SK-N-SH treated with all-trans-retinoic acid at 6 μM for 48 hours (cell line): ENCODE measurements around the gene RADIL.

Source experiments
- ISL1 ChIP-seq: fragments of 250-450 bp; sonication (Bioruptor Pico); IDR thresholded peaks from 2 replicates; pipeline ENCODE4 v2.1.2; 2022; ENCODE audit warnings: mild to moderate bottlenecking, moderate library complexity
- ZFP3 ChIP-seq: fragments of 250-450 bp; sonication (Bioruptor Pico); IDR thresholded peaks from 2 replicates; pipeline ENCODE4 v1.5.0; 2020; ENCODE audit warnings: mild to moderate bottlenecking, moderate library complexity
- ZFP30 ChIP-seq: fragments of 450-650 bp; formaldehyde crosslinking; IDR thresholded peaks from 2 replicates; pipeline ENCODE4 v1.5.0; 2022; ENCODE audit warnings: mild to moderate bottlenecking, moderate library complexity
- ZNF565 ChIP-seq: fragments of 450-650 bp; formaldehyde crosslinking; conservative IDR thresholded peaks from 2 replicates; pipeline ENCODE4 v1.5.0; 2020; ENCODE audit warnings: low read depth, mild to moderate bottlenecking, moderate library complexity
- TF ChIP-seq, protein P1 (sequence below): fragments of 250-450 bp; sonication (Bioruptor Pico); IDR thresholded peaks from 2 replicates; pipeline ENCODE4 v1.5.1; 2020; ENCODE audit warnings: low read depth, mild to moderate bottlenecking, moderate library complexity
- TF ChIP-seq, protein P2 (sequence below): fragments of 250-450 bp; sonication (Bioruptor Pico); IDR thresholded peaks from 2 replicates; pipeline ENCODE4 v1.8.0; 2021; ENCODE audit warnings: low read depth, mild to moderate bottlenecking, moderate library complexity, borderline replicate concordance
- TF ChIP-seq, protein P3 (sequence below): fragments of 250-450 bp; sonication (Bioruptor Pico); IDR thresholded peaks from 2 replicates; pipeline ENCODE4 v1.8.0; 2020; ENCODE audit warnings: mild to moderate bottlenecking, moderate library complexity, borderline replicate concordance

DNA sequence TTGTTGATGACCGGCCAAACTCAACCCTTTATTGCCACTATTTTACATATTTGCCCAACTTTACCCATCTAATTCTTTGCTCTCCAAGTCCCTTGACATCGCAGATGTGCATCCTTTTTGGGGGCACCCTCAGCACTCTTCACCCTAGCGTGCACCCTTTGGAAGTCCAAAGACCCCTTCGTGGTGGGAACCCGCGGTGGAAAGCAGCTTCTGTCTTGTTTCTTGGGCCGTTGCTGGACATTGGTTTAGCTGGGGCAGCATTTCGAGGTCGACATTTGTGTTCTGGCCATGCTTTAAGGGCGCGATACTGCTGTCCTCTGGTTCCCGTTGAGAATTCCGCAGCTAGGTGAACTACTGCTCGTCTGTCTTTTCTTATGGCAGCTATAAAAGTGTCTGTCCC, 21.4 kb downstream of the RADIL start:
- TF ChIP-seq ISL1 (CRISPR knock-in tag) (no peak), ZNF565 (CRISPR knock-in tag) (no peak), ZFP3 (CRISPR knock-in tag) (no peak), ZFP30 (no peak)
- TF ChIP-seq, protein P1, sequence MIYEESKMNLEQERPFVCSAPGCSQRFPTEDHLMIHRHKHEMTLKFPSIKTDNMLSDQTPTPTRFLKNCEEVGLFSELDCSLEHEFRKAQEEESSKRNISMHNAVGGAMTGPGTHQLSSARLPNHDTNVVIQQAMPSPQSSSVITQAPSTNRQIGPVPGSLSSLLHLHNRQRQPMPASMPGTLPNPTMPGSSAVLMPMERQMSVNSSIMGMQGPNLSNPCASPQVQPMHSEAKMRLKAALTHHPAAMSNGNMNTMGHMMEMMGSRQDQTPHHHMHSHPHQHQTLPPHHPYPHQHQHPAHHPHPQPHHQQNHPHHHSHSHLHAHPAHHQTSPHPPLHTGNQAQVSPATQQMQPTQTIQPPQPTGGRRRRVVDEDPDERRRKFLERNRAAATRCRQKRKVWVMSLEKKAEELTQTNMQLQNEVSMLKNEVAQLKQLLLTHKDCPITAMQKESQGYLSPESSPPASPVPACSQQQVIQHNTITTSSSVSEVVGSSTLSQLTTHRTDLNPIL (CRISPR knock-in tag) = no peak
- TF ChIP-seq, protein P2, sequence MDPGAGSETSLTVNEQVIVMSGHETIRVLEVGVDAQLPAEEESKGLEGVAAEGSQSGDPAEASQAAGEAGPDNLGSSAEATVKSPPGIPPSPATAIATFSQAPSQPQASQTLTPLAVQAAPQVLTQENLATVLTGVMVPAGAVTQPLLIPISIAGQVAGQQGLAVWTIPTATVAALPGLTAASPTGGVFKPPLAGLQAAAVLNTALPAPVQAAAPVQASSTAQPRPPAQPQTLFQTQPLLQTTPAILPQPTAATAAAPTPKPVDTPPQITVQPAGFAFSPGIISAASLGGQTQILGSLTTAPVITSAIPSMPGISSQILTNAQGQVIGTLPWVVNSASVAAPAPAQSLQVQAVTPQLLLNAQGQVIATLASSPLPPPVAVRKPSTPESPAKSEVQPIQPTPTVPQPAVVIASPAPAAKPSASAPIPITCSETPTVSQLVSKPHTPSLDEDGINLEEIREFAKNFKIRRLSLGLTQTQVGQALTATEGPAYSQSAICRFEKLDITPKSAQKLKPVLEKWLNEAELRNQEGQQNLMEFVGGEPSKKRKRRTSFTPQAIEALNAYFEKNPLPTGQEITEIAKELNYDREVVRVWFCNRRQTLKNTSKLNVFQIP (CRISPR knock-in tag) = no peak
- TF ChIP-seq, protein P3, sequence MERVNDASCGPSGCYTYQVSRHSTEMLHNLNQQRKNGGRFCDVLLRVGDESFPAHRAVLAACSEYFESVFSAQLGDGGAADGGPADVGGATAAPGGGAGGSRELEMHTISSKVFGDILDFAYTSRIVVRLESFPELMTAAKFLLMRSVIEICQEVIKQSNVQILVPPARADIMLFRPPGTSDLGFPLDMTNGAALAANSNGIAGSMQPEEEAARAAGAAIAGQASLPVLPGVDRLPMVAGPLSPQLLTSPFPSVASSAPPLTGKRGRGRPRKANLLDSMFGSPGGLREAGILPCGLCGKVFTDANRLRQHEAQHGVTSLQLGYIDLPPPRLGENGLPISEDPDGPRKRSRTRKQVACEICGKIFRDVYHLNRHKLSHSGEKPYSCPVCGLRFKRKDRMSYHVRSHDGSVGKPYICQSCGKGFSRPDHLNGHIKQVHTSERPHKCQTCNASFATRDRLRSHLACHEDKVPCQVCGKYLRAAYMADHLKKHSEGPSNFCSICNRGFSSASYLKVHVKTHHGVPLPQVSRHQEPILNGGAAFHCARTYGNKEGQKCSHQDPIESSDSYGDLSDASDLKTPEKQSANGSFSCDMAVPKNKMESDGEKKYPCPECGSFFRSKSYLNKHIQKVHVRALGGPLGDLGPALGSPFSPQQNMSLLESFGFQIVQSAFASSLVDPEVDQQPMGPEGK = no peak
